Nephron progenitor cell (in vitro differentiated cells): Measurements from ENCODE around the gene EPS8L2.

Source experiments
- DNase-seq: peaks from one replicate; pipeline ENCODE4 v3.0.0; 2021
- H3K27ac Mint-ChIP-seq: 2 replicates; pipeline ENCODE4 v1.8.0; 2021; ENCODE audit warnings: mild to moderate bottlenecking, moderate library complexity, mixed read lengths
- H3K27me3 Mint-ChIP-seq: 2 replicates; pipeline ENCODE4 v1.8.0; 2021; ENCODE audit warnings: mild to moderate bottlenecking, low read depth, mixed read lengths; ENCODE audit not compliant: poor library complexity
- H3K36me3 Mint-ChIP-seq: 2 replicates; pipeline ENCODE4 v1.8.0; 2021; ENCODE audit warnings: low read depth, mixed read lengths
- H3K4me1 Mint-ChIP-seq: 2 replicates; pipeline ENCODE4 v1.8.0; 2021; ENCODE audit warnings: mixed read lengths
- H3K4me3 Mint-ChIP-seq: 2 replicates; pipeline ENCODE4 v1.8.0; 2021; ENCODE audit warnings: mild to moderate bottlenecking, moderate library complexity, mixed read lengths
- H3K9me3 Mint-ChIP-seq: 2 replicates; pipeline ENCODE4 v1.8.0; 2021; ENCODE audit warnings: mild to moderate bottlenecking, moderate library complexity, mixed read lengths
- CTCF ChIP-seq: fragments of 200-600 bp; sonication (generic); IDR thresholded peaks from 2 replicates; pipeline ENCODE4 v1.5.0; 2021; ENCODE audit warnings: antibody characterized with exemption

Gene EPS8L2

GRCh38 chr11:695288-695537, 10.8 kb upstream of the EPS8L2 start:
- H3K36me3 Mint-ChIP-seq = no peaks in the 10 kb centered on the region
- H3K9me3 Mint-ChIP-seq = no peaks in the 10 kb centered on the region
- H3K4me3 Mint-ChIP-seq = peak overlapping the region; percentile 83
- TF ChIP-seq CTCF = no peak
- peak overlapping the region; percentile 99 for H3K27ac Mint-ChIP-seq
- DNase-seq = no peak
- H3K4me1 Mint-ChIP-seq = peaks cover 62% of the 10 kb centered on the region
- H3K27me3 Mint-ChIP-seq = peaks cover 3% of the 10 kb centered on the region

GRCh38 chr11:695538-696248, 10.3 kb upstream of the EPS8L2 start, which contains the start of gene TMEM80:
TMEM80 (plus strand) TSS chr11:695816; CDS start chr11:695828, 12 bp downstream.
- Mint-ChIP-seq H3K36me3 (peaks cover 4% of the 10 kb centered on the region), H3K4me1 (peaks cover 59% of the 10 kb centered on the region), H3K27me3 (peaks cover 3% of the 10 kb centered on the region), H3K4me3 (peak within 1 kb of the TSS; percentile 83), H3K27ac (peak within 1 kb of the TSS; percentile 99), H3K9me3 (no peaks in the 10 kb centered on the region)
- DNase-seq = peak; percentile 99
- TF ChIP-seq CTCF = no peak

- TF ChIP-seq CTCF = no peak
- no peak for DNase-seq
- H3K27ac Mint-ChIP-seq = no peak overlapping the region
- H3K27me3 Mint-ChIP-seq = peaks cover 6% of the 10 kb centered on the region
- H3K9me3 Mint-ChIP-seq = no peaks in the 10 kb centered on the region
- H3K4me1 Mint-ChIP-seq = peaks cover 46% of the 10 kb centered on the region
- peaks cover 12% of the 10 kb centered on the region for H3K36me3 Mint-ChIP-seq
- peak overlapping the region; percentile 83 for H3K4me3 Mint-ChIP-seq
These were observed 9.0 kb upstream of the EPS8L2 start for GRCh38 chr11:696955-697491.

- DNase-seq = no peak
- no peak for TF ChIP-seq CTCF
- peaks cover 6% of the 10 kb centered on the region for H3K27me3 Mint-ChIP-seq
- H3K27ac Mint-ChIP-seq = peak overlapping the region; percentile 44
- H3K9me3 Mint-ChIP-seq = no peaks in the 10 kb centered on the region
- peaks cover 12% of the 10 kb centered on the region for H3K36me3 Mint-ChIP-seq
- peaks cover 40% of the 10 kb centered on the region for H3K4me1 Mint-ChIP-seq
- H3K4me3 Mint-ChIP-seq = peak overlapping the region; percentile 83
These were observed 8.2 kb upstream of the EPS8L2 start for GRCh38 chr11:697811-698311.

- no peak overlapping the region for H3K27ac Mint-ChIP-seq
- no peak for TF ChIP-seq CTCF
- H3K4me1 Mint-ChIP-seq = peaks cover 32% of the 10 kb centered on the region
- peaks cover 6% of the 10 kb centered on the region for H3K27me3 Mint-ChIP-seq
- no peak overlapping the region for H3K4me3 Mint-ChIP-seq
- no peaks in the 10 kb centered on the region for H3K9me3 Mint-ChIP-seq
- peaks cover 12% of the 10 kb centered on the region for H3K36me3 Mint-ChIP-seq
- DNase-seq = no peak
These were observed 7.4 kb upstream of the EPS8L2 start for GRCh38 chr11:698493-699115.
